ENCODE results near the gene TRIM15. TPM values are rescaled to one million over a fixed set of nuclear protein-coding genes. Genes with fewer than 3 reads are reported as not detected.

The TRIM15 gene
- total and polyA plus RNA-seq, 2 of the 4 experiments (the other 2 are of a cell fraction) = not detected

GRCh38 chr6:30151580-30151979 is 11.8 kb upstream of the TRIM15 start:
- Histone ChIP-seq H2BK20ac (ENCODE audit: low read depth, low read length) (no peak overlapping the region), H4K20me1 (ENCODE audit: insufficient read depth, low read length) (no peaks in the 10 kb centered on the region), H2BK5ac (ENCODE audit: low read depth, low read length, poor library complexity, severe bottlenecking) (no peak overlapping the region), H2AFZ (replicated peaks; ENCODE audit: low read length, poor library complexity) (no peak overlapping the region), H3K79me1 (ENCODE audit: low read depth in 1 of 2, low read length in 2 of 2) (no peaks in the 10 kb centered on the region), H4K91ac (ENCODE audit: insufficient read depth, low read depth, low read length) (no peak overlapping the region), H2BK15ac (ENCODE audit: low read depth, low read length) (no peak overlapping the region), H2BK120ac (ENCODE audit: low read depth, low read length) (no peak overlapping the region), H3K14ac (replicated peaks; ENCODE audit: low read depth, low read length) (no peak overlapping the region), H3K9me1 (ENCODE audit: insufficient read depth, low read length) (no peaks in the 10 kb centered on the region), H3K18ac (ENCODE audit: low read depth, low read length) (no peak overlapping the region), H3K27ac (ENCODE audit: insufficient read depth, low read length) (no peak overlapping the region), H3K56ac (ENCODE audit: extremely low read depth, insufficient read depth, low read length) (no peak overlapping the region), H3K4me3 (ENCODE audit: insufficient read depth, low read depth, low read length) (no peak overlapping the region), H3K23ac (ENCODE audit: low read depth, low read length) (no peak overlapping the region), H3K4ac (ENCODE audit: low read depth, low read length) (no peak overlapping the region), H2AK9ac (replicated peaks; ENCODE audit: low read depth, low read length, poor library complexity) (no peak overlapping the region), H3K4me1 (ENCODE audit: control insufficient read depth, insufficient read depth, low read length) (no peaks in the 10 kb centered on the region), H3K27me3 (ENCODE audit: control insufficient read depth, insufficient read depth, low read length) (peaks cover 27% of the 10 kb centered on the region), H3K4me2 (ENCODE audit: low read depth, low read length) (no peak overlapping the region), H4K5ac (ENCODE audit: low read depth, low read length) (no peak overlapping the region), H2AK5ac (ENCODE audit: low read depth, low read length) (no peak overlapping the region), H3K9me3 (ENCODE audit: control insufficient read depth, insufficient read depth, low read length) (no peaks in the 10 kb centered on the region), H3K36me3 (ENCODE audit: control insufficient read depth, insufficient read depth, low read length) (no peaks in the 10 kb centered on the region), H4K8ac (ENCODE audit: low read depth in 2 of 2, low read length in 2 of 2) (no peak overlapping the region), H3K9ac (ENCODE audit: low read depth, low read length) (no peak overlapping the region)
- dilution Hi-C loops (cut with HindIII; ENCODE audit: low sequenced_read_pairs, unreplicated experiment) = no loop called here
- no peak for TF ChIP-seq MAZ (IDR thresholded peaks at IDR 0.05; ENCODE audit: borderline replicate concordance, low read depth, low read length)
- TF ChIP-seq BHLHE40 (IDR thresholded peaks at IDR 0.05; ENCODE audit: low read depth, low read length) = no peak
- no peak for TF ChIP-seq CHD1 (IDR thresholded peaks at IDR 0.05; ENCODE audit: low read depth, low read length)
- no peak for TF ChIP-seq ELK1 (IDR thresholded peaks at IDR 0.05; ENCODE audit: borderline replicate concordance, low read depth, low read length)
- TF ChIP-seq MXI1 (IDR thresholded peaks at IDR 0.05; ENCODE audit: borderline replicate concordance, low read depth, low read length) = no peak
- TF ChIP-seq FOS (IDR thresholded peaks at IDR 0.05; ENCODE audit: low read depth, low read length) = no peak
- no peak for TF ChIP-seq RFX5 (IDR thresholded peaks at IDR 0.05; ENCODE audit: low read depth, low read length)
- TF ChIP-seq MAFK (IDR thresholded peaks at IDR 0.05; ENCODE audit: low read depth, low read length) = no peak
- TF ChIP-seq RAD21 (IDR thresholded peaks at IDR 0.05; ENCODE audit: low read length) = no peak
- no peak for TF ChIP-seq RCOR1 (IDR thresholded peaks at IDR 0.05; ENCODE audit: insufficient replicate concordance, low read length)
- TF ChIP-seq CTCF (conservative IDR thresholded peaks at IDR 0.05; ENCODE audit: low read depth, low read length) = no peak
- no peak for TF ChIP-seq SMC3 (IDR thresholded peaks at IDR 0.05; ENCODE audit: low read depth, low read length)
- no peak for TF ChIP-seq POLR2A (IDR thresholded peaks at IDR 0.05; ENCODE audit: low read depth, low read length)
- no peak for TF ChIP-seq USF2 (IDR thresholded peaks at IDR 0.05; ENCODE audit: low read depth, low read length)
- no peak for TF ChIP-seq NFE2L2 (IDR thresholded peaks at IDR 0.05; ENCODE audit: low read depth, low read length)
- no TSS peak for BruUV-seq (replicated peaks)
- ATAC-seq (ENCODE audit: low read depth) (no peak), DNase-seq (no peak)
- intact Hi-C loops (cut with micrococcal nuclease) = no loop called here
- POLR2A ChIA-PET (ENCODE audit: unreplicated experiment) = no interaction called here
- CTCF ChIA-PET = no interaction called here
- 40% methylated on average over 1 of the region's 3 CpGs; no CpG with 5 or more reads in 1 of the 2 experiments for WGBS, 2 experiments (ENCODE audit: extremely low coverage in 2 of 2, insufficient read length in 1 of 2)
- in situ Hi-C loops (cut with MboI; ENCODE audit: low sequenced_read_pairs) = no loop called here
